ENCODE data around the gene DPH6.

- TF ChIP-seq, protein P1, sequence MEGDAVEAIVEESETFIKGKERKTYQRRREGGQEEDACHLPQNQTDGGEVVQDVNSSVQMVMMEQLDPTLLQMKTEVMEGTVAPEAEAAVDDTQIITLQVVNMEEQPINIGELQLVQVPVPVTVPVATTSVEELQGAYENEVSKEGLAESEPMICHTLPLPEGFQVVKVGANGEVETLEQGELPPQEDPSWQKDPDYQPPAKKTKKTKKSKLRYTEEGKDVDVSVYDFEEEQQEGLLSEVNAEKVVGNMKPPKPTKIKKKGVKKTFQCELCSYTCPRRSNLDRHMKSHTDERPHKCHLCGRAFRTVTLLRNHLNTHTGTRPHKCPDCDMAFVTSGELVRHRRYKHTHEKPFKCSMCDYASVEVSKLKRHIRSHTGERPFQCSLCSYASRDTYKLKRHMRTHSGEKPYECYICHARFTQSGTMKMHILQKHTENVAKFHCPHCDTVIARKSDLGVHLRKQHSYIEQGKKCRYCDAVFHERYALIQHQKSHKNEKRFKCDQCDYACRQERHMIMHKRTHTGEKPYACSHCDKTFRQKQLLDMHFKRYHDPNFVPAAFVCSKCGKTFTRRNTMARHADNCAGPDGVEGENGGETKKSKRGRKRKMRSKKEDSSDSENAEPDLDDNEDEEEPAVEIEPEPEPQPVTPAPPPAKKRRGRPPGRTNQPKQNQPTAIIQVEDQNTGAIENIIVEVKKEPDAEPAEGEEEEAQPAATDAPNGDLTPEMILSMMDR (IDR thresholded peaks at IDR 0.05): no peak
- no peak for TF ChIP-seq POLR2A (IDR thresholded peaks at IDR 0.05; ENCODE audit: low read length)
- TF ChIP-seq RCOR1 (IDR thresholded peaks at IDR 0.05; ENCODE audit: low read depth, low read length): no peak
- TF ChIP-seq RAD21 (conservative IDR thresholded peaks at IDR 0.05 in 1 of 2, IDR thresholded peaks at IDR 0.05 in 1 of 2): no peak
- TF ChIP-seq KDM5A (IDR thresholded peaks at IDR 0.05): no peak
Observed at GRCh38 chr15:35450492-35450891, 95.5 kb downstream of the DPH6 start.

Measured in A549 (cell line).